ENCODE data around the gene ABHD12. TPM values are rescaled to one million over a fixed set of nuclear protein-coding genes. Genes with fewer than 3 reads are reported as not detected.
A peak's percentile ranks its signal among the peaks of the same experiment; 100 is the strongest.

The ABHD12 gene
- total RNA-seq, 1 experiment from 2014 or later: 48.3 TPM

- DNase-seq (no peak), ATAC-seq (no peak)
- Histone ChIP-seq H3F3A (ENCODE audit: low read length, unreplicated experiment) (no peaks in the 10 kb centered on the region), H3K4me1 (ENCODE audit: insufficient read depth, low read length) (peaks cover 6% of the 10 kb centered on the region; the same call in 1 of the 2 replicates), H4K20me1 (ENCODE audit: low read length) (no peaks in the 10 kb centered on the region), H3K4me3 (ENCODE audit: low read length) (no peak overlapping the region), H2AFZ (ENCODE audit: low read length) (no peak overlapping the region), H3K4me2 (ENCODE audit: low read length) (no peak overlapping the region), H3K9me3 (ENCODE audit: low read length) (no peaks in the 10 kb centered on the region), H3K27ac (ENCODE audit: low read length) (no peak overlapping the region), H3K9me2 (replicated peaks; ENCODE audit: low read length) (no peaks in the 10 kb centered on the region), H3K79me2 (ENCODE audit: low read length) (no peaks in the 10 kb centered on the region), H3K9ac (ENCODE audit: low read length) (no peak overlapping the region), H3K27me3 (ENCODE audit: low read length) (no peaks in the 10 kb centered on the region), H3K36me3 (ENCODE audit: low read depth, low read length) (peaks cover 35% of the 10 kb centered on the region)
- no TSS peak for BruUV-seq (replicated peaks)
- intact Hi-C loops (cut with micrococcal nuclease): loop anchor here (10.0 kb wide), 1 partner anchor 303 kb away; the partner anchor contains the start of gene APMAP
- POLR2A ChIA-PET (ENCODE audit: unreplicated experiment): no interaction called here
- TF ChIP-seq EZH2phosphoT487 (IDR thresholded peaks at IDR 0.05; ENCODE audit: borderline replicate concordance, low read length) (no peak), CTCF (conservative IDR thresholded peaks at IDR 0.05; ENCODE audit: low read depth, low read length) (no peak), EZH2 (IDR thresholded peaks at IDR 0.05; ENCODE audit: low read length, unreplicated experiment) (no peak)
- CTCF ChIA-PET: no interaction called here
These were observed 93.3 kb downstream of the ABHD12 start for GRCh38 chr20:25297141-25297905.

DNA sequence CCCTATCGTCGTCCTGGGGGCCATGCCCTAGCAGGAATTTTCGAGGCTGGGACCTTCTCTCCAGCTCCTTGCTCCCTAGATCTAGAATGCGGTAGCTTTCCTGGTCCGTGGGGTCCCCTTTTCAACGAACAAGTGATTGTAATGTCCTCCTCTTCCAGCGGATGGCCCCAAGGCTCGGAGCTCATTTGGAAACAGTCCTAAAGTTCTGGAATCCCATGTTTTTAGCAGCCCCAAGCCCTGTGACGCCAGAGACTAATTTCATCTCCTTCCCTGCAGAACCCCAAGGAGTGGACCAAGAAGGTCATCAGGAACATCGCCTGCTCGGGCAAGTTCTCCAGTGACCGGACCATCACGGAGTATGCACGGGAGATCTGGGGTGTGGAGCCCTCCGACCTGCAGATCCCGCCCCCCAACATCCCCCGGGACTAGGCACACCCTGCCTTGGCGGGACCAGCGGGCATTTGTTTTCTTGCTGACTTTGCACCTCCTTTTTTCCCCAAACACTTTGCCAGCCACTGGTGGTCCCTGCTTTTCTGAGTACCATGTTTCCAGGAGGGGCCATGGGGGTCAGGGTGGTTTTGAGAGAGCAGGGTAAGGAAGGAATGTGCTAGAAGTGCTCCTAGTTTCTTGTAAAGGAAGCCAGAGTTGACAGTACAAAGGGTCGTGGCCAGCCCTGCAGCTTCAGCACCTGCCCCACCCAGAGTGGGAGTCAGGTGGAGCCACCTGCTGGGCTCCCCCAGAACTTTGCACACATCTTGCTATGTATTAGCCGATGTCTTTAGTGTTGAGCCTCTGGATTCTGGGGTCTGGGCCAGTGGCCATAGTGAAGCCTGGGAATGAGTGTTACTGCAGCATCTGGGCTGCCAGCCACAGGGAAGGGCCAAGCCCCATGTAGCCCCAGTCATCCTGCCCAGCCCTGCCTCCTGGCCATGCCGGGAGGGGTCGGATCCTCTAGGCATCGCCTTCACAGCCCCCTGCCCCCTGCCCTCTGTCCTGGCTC, 94.2 kb downstream of the ABHD12 start:
- H3K4me1 ChIP-seq (ENCODE audit: insufficient read depth, low read length): peaks cover 6% of the 10 kb centered on the region; the same call in 1 of the 2 replicates
- BruUV-seq (replicated peaks): TSS peak; percentile 26

More for the DNA sequence above, 94.2 kb downstream of the ABHD12 start:
- Histone ChIP-seq H3K4me2 (ENCODE audit: low read length) (no peak overlapping the region), H2AFZ (ENCODE audit: low read length) (no peak overlapping the region), H3K9me3 (ENCODE audit: low read length) (no peaks in the 10 kb centered on the region), H3K4me3 (ENCODE audit: low read length) (no peak overlapping the region), H3F3A (ENCODE audit: low read length, unreplicated experiment) (no peaks in the 10 kb centered on the region), H3K9ac (ENCODE audit: low read length) (no peak overlapping the region), H3K36me3 (ENCODE audit: low read depth, low read length) (peaks cover 35% of the 10 kb centered on the region), H3K27ac (ENCODE audit: low read length) (no peak overlapping the region), H3K9me2 (replicated peaks; ENCODE audit: low read length) (no peaks in the 10 kb centered on the region), H3K79me2 (ENCODE audit: low read length) (no peaks in the 10 kb centered on the region), H4K20me1 (ENCODE audit: low read length) (no peaks in the 10 kb centered on the region), H3K27me3 (ENCODE audit: low read length) (no peaks in the 10 kb centered on the region)
- DNase-seq: peak; percentile 61
- POLR2A ChIA-PET (ENCODE audit: unreplicated experiment): no interaction called here
- TF ChIP-seq CTCF (conservative IDR thresholded peaks at IDR 0.05; ENCODE audit: low read depth, low read length) (peak; percentile 71), EZH2 (IDR thresholded peaks at IDR 0.05; ENCODE audit: low read length, unreplicated experiment) (no peak), EZH2phosphoT487 (IDR thresholded peaks at IDR 0.05; ENCODE audit: borderline replicate concordance, low read length) (no peak)
- ATAC-seq: peak; percentile 2
- CTCF ChIA-PET: interaction anchor here (0.6 kb wide), 1 partner anchor 63 kb away, joined by 3 read pairs; no protein-coding TSS in a partner anchor
- intact Hi-C loops (cut with micrococcal nuclease): loop anchor here (10.0 kb wide), 1 partner anchor 302 kb away; the partner anchor contains the start of gene APMAP

Data from PC-3 (cell line).